ENCODE results near the gene ANXA8.

The ANXA8 gene

GRCh38 chr10:47449102-47449978 lies 34.6 kb downstream of the ANXA8 start:
- DNase-seq (ENCODE audit: low read depth in 1 of 2, low spot score in 1 of 2): no peak

GRCh38 chr10:47447705-47448104 lies 36.2 kb downstream of the ANXA8 start:
- DNase-seq (ENCODE audit: low read depth in 1 of 2, low spot score in 1 of 2): no peak

DNA sequence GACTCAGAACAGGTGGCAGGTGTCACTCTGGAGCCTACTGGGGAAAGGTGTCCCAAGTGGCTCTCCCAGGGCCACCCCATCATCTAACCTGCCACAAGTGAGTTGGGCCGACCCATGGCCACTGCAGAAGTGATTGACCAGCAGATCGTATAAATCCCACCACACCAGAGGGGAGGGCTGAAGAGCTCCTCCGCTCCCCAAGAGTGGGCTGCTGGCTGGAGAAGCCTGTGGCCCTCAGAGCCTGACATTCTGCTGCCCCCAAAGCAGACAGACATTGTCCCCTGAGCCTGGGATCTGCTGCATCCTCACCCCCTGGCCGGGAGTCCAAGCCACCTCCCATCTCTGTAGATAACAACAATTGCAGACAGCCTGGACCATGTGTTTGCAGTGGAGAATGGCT lies 36.7 kb downstream of the ANXA8 start:
- no peak for DNase-seq (ENCODE audit: low read depth in 1 of 2, low spot score in 1 of 2)

GRCh38 chr10:47445720-47446119 lies 38.2 kb downstream of the ANXA8 start:
- no peak for DNase-seq (ENCODE audit: low read depth in 1 of 2, low spot score in 1 of 2)

GRCh38 chr10:47444047-47444446 lies 39.9 kb downstream of the ANXA8 start:
- DNase-seq (ENCODE audit: low read depth in 1 of 2, low spot score in 1 of 2): no peak

DNA sequence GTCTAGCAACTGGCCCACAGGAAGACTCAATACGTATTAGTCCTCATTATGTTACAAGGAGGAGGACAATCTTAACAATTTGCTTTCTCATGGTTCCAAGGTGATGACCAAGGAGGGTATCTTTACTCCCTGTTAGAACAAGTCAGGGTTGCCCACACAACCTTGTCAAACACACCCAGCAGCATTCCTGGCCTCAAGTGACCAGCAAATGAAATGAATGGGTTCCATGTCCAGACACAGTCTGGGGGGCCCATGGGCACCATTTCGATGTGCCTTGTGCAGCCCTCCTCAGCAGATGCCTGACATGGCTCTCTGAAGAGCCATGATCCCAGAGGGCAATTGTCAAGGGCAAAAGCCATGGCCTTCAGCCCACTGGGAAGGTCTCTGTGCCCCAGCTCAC lies 40.8 kb downstream of the ANXA8 start:
- no peak for DNase-seq (ENCODE audit: low read depth in 1 of 2, low spot score in 1 of 2)

GRCh38 chr10:47442351-47442750 lies 41.6 kb downstream of the ANXA8 start:
- DNase-seq (ENCODE audit: low read depth in 1 of 2, low spot score in 1 of 2): no peak

DNA sequence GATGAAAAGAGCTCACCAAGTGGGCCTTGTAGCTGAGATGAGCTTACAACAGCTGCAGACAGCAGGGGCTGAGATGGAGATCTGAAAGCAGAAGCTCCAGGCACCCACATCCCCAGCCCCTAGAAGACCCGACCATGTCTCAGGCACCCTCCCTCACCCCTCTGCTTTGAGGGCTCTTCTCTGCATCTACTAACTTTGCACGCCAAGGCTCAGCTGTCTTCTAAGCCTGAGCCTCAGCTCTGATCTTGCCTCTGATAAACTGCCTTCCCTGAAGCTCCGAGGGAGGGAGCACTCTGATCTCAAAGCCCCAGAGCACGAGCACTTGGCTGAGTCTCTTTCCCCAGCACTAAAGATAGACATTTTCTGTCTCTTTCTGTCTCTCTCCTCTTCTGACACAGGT lies 42.0 kb downstream of the ANXA8 start:
- DNase-seq (ENCODE audit: low read depth in 1 of 2, low spot score in 1 of 2): no peak

DNA sequence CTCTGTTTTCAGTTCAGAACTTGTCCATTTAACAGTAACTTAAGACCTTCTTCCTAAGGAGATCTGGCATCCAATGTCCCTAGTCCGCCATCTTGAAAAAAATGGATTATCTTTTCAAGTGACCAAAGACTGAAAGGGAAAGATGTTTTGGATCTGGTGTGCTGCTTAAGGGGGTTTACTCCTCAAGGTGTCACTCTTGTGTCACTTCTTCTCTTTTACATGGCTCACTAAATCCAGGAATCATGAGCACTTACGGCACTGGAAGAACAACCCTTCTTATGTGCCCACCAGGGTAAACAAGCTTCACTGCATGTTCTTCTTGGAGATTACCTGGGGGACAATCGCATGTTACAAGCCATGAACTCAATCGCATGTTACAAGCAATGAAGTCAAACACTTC lies 43.7 kb downstream of the ANXA8 start:
- no peak for DNase-seq (ENCODE audit: low read depth in 1 of 2, low spot score in 1 of 2)

DNA sequence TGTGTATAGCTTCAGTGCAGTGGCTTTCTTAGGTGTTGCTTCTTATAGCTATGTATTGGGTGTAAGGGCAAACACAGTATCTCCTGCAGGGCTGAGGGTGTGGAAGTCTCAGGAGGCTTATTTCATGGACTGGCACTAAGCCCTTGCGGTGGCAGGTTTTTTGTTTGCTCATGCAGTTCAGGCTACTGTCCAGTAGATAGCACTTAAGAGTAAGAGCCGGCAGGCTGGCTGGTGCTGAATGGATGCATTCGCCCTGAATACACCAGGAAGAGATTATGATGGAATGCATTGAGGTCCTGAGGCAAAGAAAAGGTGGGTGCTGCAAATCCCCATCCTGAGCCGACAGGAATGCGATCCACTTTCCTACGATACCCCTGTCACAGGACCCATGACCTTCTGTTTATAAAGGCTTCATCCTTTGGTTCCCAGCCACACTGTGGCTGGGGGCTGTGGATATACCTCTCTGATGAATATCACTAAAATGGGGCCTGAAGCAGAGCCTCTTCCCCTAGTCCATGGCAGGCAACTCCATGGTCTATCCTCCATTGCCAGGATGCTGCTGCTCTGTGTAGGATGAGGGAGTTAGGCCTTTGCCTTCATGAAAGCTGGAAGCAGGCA lies 44.9 kb downstream of the ANXA8 start:
- DNase-seq (ENCODE audit: low read depth in 1 of 2, low spot score in 1 of 2): no peak

GRCh38 chr10:47435081-47435480 lies 48.8 kb downstream of the ANXA8 start:
- DNase-seq (ENCODE audit: low read depth in 1 of 2, low spot score in 1 of 2): no peak

DNA sequence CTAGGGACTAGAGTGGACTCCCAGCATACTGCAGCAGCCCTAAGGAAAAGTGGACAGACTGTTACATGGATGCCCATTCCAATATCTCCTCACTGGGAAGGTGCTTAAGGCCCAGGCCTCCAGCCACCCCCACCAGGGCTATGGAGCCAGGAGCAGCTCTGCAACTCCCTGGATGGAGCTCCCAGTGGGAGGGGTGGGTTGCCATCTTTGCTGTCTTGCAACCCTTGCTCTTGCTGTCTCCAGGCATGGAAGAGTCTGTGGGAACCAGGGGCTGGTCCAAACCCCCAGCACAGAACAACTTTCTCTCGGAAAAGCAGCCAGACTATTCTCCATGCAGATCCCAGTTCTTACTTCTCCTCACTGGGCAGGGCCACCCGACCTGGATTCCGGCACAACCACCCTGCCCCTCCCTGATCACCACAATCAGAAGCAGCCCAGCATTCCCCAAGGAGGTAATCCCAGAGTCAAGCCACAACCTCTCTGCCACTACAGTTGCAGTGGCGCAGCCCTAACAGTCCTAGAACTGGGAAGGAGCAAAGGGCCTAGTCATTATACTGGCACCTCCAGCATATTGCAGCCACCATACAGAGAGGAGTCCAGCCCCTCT lies 58.0 kb downstream of the ANXA8 start:
- no peak for DNase-seq (ENCODE audit: low read depth in 1 of 2, low spot score in 1 of 2)

GRCh38 chr10:47424231-47424630 lies 59.7 kb downstream of the ANXA8 start:
- no peak for DNase-seq (ENCODE audit: low read depth in 1 of 2, low spot score in 1 of 2)

DNA sequence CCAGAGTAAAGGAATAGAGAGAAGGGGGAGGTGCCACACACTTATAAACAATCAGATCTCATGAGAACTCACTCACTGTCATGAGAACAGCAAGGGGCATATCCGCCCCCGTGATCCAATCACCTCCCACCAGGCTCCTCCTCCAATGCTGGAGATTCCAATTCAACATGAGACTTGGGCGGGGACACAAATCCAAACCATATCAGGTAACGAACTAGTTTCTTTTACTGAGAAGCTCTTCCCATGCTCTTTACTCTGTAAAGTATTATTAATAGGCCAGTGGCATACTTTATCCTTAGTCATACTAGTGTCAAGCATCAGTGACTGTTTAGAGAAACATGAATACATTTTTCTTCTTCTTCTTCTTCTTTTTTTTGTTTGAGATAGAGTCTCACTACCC lies 60.4 kb downstream of the ANXA8 start:
- no peak for DNase-seq (ENCODE audit: low read depth in 1 of 2, low spot score in 1 of 2)

- DNase-seq (ENCODE audit: low read depth in 1 of 2, low spot score in 1 of 2): no peak
These were observed 62.6 kb downstream of the ANXA8 start for GRCh38 chr10:47421057-47421952.

- DNase-seq (ENCODE audit: low read depth in 1 of 2, low spot score in 1 of 2): no peak
These were observed 63.4 kb downstream of the ANXA8 start for GRCh38 chr10:47420305-47421056.

- DNase-seq (ENCODE audit: low read depth in 1 of 2, low spot score in 1 of 2): no peak
These were observed 64.5 kb downstream of the ANXA8 start for GRCh38 chr10:47419421-47419820.

DNA sequence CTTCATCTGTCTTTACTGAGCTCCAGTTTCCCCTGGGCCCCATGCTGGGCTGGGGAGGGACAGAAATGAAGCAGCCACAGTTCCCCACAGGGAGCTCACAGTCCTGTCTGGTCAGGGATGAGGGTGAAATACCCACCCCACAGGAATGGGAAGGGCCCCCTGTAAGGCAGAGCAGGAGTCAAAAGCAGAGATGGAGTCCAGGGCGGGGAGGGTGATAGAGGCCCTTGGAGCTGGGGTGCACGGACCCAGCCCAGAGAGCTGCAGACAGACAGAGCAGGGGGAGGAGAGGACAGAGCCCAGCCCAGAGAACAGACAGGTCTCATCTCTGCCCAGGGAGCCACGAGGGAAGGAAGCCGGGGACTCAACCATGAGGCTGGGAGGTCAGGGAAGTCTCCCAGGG lies 64.9 kb downstream of the ANXA8 start:
- DNase-seq (ENCODE audit: low read depth in 1 of 2, low spot score in 1 of 2): no peak

DNA sequence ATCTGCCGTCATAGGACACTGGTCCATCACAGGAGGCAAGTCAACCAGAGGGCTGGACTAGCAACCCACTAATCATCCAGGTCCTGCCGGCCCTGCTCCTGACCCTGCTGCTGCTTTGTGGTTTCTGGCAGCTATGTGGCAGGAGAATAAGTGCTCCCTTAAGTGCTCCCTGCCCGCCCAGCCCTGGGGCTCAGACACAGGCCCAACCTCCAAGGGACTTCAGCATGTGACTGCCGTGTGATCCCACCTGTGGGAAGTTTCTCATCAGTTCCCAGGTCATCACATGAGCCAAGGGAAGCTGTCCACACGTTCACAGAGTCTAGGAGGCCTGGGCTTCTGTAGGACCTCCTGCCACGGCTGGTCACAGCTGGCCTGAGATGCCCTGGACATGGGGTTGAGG lies 65.6 kb downstream of the ANXA8 start:
- DNase-seq (ENCODE audit: low read depth in 1 of 2, low spot score in 1 of 2): no peak

Measured in activated T-helper 1 cell treated with anti-CD3 and anti-CD28 coated beads, Interleukin-2, amount 50 U/mL, for 16 hours (primary cell).